ENCODE results near the gene ABCA13.

- TF ChIP-seq POLR2AphosphoS5 (IDR thresholded peaks at IDR 0.05; ENCODE audit: low read depth, low read length) (no peak), POLR2A (IDR thresholded peaks at IDR 0.05; ENCODE audit: low read depth, low read length) (no peak), TAF1 (IDR thresholded peaks at IDR 0.05; ENCODE audit: borderline replicate concordance, low read depth, low read length) (no peak)
Measured at GRCh38 chr7:48224042-48224441, 52.8 kb downstream of the ABCA13 start.

Measured in GM12892 (cell line).